SU-DHL-6 (cell line): ENCODE data around the gene RHOJ.

Experiments
- EZH2phosphoT487 ChIP-seq: fragments of 200-600 bp; sonication (generic), shearing (Covaris generic); conservative IDR thresholded peaks from 2 replicates; pipeline ENCODE4 v1.6.1; 2018; ENCODE audit warnings: mild to moderate bottlenecking, antibody characterized with exemption, low read length, moderate library complexity, mixed read lengths
- TF ChIP-seq, protein P1 (sequence below): fragments of 200-600 bp; sonication (generic); IDR thresholded peaks from one replicate; pipeline ENCODE4 v1.5.1; 2017; ENCODE audit warnings: antibody characterized with exemption, mild to moderate bottlenecking, low read length, moderate library complexity; ENCODE audit not compliant: insufficient read depth, poor library complexity, severe bottlenecking

DNA sequence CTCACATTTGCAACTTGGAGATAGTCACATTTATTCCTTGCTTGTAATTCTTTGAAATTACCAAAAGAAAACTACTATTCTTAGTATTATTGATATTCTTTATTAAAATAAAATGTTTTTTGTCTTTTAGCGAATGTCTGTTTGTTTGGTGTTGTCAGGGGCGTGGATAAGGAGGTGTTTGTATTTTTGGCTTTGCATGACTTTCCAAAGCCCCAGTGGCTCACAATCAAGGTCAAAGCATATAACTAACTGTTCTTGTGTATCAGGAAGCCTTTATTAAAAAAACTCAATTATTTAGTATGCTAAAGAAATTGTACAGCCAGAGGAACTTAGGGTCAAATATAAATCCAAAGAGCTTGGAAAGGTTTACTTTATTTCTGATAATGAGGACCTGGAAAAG lies 96.6 kb downstream of the RHOJ start:
- TF ChIP-seq, protein P1, sequence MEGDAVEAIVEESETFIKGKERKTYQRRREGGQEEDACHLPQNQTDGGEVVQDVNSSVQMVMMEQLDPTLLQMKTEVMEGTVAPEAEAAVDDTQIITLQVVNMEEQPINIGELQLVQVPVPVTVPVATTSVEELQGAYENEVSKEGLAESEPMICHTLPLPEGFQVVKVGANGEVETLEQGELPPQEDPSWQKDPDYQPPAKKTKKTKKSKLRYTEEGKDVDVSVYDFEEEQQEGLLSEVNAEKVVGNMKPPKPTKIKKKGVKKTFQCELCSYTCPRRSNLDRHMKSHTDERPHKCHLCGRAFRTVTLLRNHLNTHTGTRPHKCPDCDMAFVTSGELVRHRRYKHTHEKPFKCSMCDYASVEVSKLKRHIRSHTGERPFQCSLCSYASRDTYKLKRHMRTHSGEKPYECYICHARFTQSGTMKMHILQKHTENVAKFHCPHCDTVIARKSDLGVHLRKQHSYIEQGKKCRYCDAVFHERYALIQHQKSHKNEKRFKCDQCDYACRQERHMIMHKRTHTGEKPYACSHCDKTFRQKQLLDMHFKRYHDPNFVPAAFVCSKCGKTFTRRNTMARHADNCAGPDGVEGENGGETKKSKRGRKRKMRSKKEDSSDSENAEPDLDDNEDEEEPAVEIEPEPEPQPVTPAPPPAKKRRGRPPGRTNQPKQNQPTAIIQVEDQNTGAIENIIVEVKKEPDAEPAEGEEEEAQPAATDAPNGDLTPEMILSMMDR, result no peak
- TF ChIP-seq EZH2phosphoT487, result no peak
